HEK293 (cell line): ENCODE results near the gene TMCC1.
"Not testable (repeated sequence)": the region's sequence is repeated elsewhere in the genome, so short reads cannot be mapped to it uniquely, and the experiment has no call there.

ENCODE experiments used
- CTCF ChIA-PET: fragments of 350-600 bp; formaldehyde crosslinking; extraction: SDS; loops from one replicate; lab custom pipeline; 2021; ENCODE audit warnings: antibody characterized with exemption; lab: Yijun Ruan, JAX
- POLR2A ChIA-PET: fragments of 300-600 bp; formaldehyde crosslinking; extraction: SDS; loops from one replicate; lab custom pipeline; 2020; ENCODE audit warnings: antibody characterized with exemption, inconsistent platforms; lab: Yijun Ruan, JAX
- H3K27ac ChIP-seq: fragments of 200-500 bp; sonication (Bioruptor generic); 2 replicates; pipeline ENCODE4 v1.5.1; 2014; ENCODE audit warnings: low read depth, low read length, control low read depth, inconsistent platforms; ENCODE audit errors: extremely low read depth
- H3K36me3 ChIP-seq, 2 experiments: fragments of 200-500 bp in 1 of 2; sonication (Bioruptor generic) in 1 of 2; 1 replicate in 1 of 2; 2 replicates in 1 of 2; pipeline ENCODE4 v1.5.1; 2014 to 2017; ENCODE audit warnings: inconsistent platforms in 2 of 2, low read length in 2 of 2; ENCODE audit not compliant: control insufficient read depth in 2 of 2, insufficient read depth in 1 of 2
- H3K4me1 ChIP-seq: fragments of 200-500 bp; sonication (Bioruptor generic); 2 replicates; pipeline ENCODE4 v1.5.1; 2014; ENCODE audit warnings: mild to moderate bottlenecking, low read length, inconsistent platforms; ENCODE audit not compliant: control insufficient read depth, insufficient read depth
- H3K4me3 ChIP-seq: 2 replicates; pipeline ENCODE4 v1.5.1; 2011; ENCODE audit warnings: low read depth, mild to moderate bottlenecking, control low read depth, low read length, moderate library complexity
- H3K9me3 ChIP-seq: fragments of 200-500 bp; sonication (Bioruptor generic); 2 replicates; pipeline ENCODE4 v1.5.1; 2014; ENCODE audit warnings: low read depth, low read length, inconsistent platforms; ENCODE audit not compliant: control insufficient read depth, insufficient read depth
- CTCF ChIP-seq: fragments of 450-650 bp; formaldehyde crosslinking; IDR thresholded peaks from 2 replicates; pipeline ENCODE4 v1.5.1; 2016; ENCODE audit warnings: missing biosample characterization, missing genetic modification characterization
- KLF9 ChIP-seq: fragments of 450-650 bp; formaldehyde crosslinking; IDR thresholded peaks from 2 replicates; pipeline ENCODE4 v1.5.1; 2016; ENCODE audit warnings: missing biosample characterization, missing genetic modification characterization, low read depth
- MYNN ChIP-seq: fragments of 450-650 bp; formaldehyde crosslinking; IDR thresholded peaks from 2 replicates; pipeline ENCODE4 v1.5.1; 2016; ENCODE audit warnings: missing biosample characterization, missing genetic modification characterization, borderline replicate concordance
- REPIN1 ChIP-seq: fragments of 450-650 bp; formaldehyde crosslinking; IDR thresholded peaks from 2 replicates; pipeline ENCODE4 v1.5.1; 2017; ENCODE audit warnings: missing biosample characterization, missing genetic modification characterization, low read depth
- SCRT2 ChIP-seq: fragments of 450-650 bp; formaldehyde crosslinking; IDR thresholded peaks from 2 replicates; pipeline ENCODE4 v1.5.1; 2016; ENCODE audit warnings: missing biosample characterization, missing genetic modification characterization
- ZBTB20 ChIP-seq: fragments of 450-650 bp; formaldehyde crosslinking; IDR thresholded peaks from 2 replicates; pipeline ENCODE4 v1.5.1; 2016; ENCODE audit warnings: missing biosample characterization, missing genetic modification characterization
- ZBTB21 ChIP-seq: fragments of 450-650 bp; formaldehyde crosslinking; IDR thresholded peaks from 2 replicates; pipeline ENCODE4 v1.5.1; 2017; ENCODE audit warnings: missing biosample characterization, missing genetic modification characterization
- ZBTB44 ChIP-seq: fragments of 450-650 bp; IDR thresholded peaks from 2 replicates; pipeline ENCODE4 v1.5.1; 2018; ENCODE audit warnings: missing biosample characterization, mild to moderate bottlenecking, missing genetic modification characterization
- ZBTB48 ChIP-seq: fragments of 450-650 bp; formaldehyde crosslinking; IDR thresholded peaks from 2 replicates; pipeline ENCODE4 v1.5.1; 2016; ENCODE audit warnings: missing biosample characterization, missing genetic modification characterization
- ZBTB7A ChIP-seq: fragments of 450-650 bp; formaldehyde crosslinking; IDR thresholded peaks from 2 replicates; pipeline ENCODE4 v1.5.1; 2016; ENCODE audit warnings: low read depth, missing biosample characterization, missing genetic modification characterization
- ZEB2 ChIP-seq: fragments of 450-650 bp; formaldehyde crosslinking; IDR thresholded peaks from 2 replicates; pipeline ENCODE4 v1.5.1; 2016; ENCODE audit warnings: missing biosample characterization, missing genetic modification characterization
- ZNF121 ChIP-seq: fragments of 450-650 bp; formaldehyde crosslinking; IDR thresholded peaks from 2 replicates; pipeline ENCODE4 v1.5.1; 2016; ENCODE audit warnings: missing biosample characterization, missing genetic modification characterization
- ZNF214 ChIP-seq: fragments of 450-650 bp; formaldehyde crosslinking; IDR thresholded peaks from 2 replicates; pipeline ENCODE4 v1.5.1; 2017; ENCODE audit warnings: missing biosample characterization, mild to moderate bottlenecking, missing genetic modification characterization, borderline replicate concordance
- ZNF223 ChIP-seq: fragments of 450-650 bp; formaldehyde crosslinking; IDR thresholded peaks from 2 replicates; pipeline ENCODE4 v1.5.1; 2016; ENCODE audit warnings: missing biosample characterization, missing genetic modification characterization
- ZNF239 ChIP-seq: fragments of 450-650 bp; formaldehyde crosslinking; IDR thresholded peaks from 2 replicates; pipeline ENCODE4 v1.5.1; 2016; ENCODE audit warnings: missing biosample characterization, missing genetic modification characterization
- ZNF26 ChIP-seq: fragments of 450-650 bp; formaldehyde crosslinking; IDR thresholded peaks from 2 replicates; pipeline ENCODE4 v1.5.1; 2016; ENCODE audit warnings: missing biosample characterization, missing genetic modification characterization
- ZNF354C ChIP-seq: fragments of 450-650 bp; formaldehyde crosslinking; IDR thresholded peaks from 2 replicates; pipeline ENCODE4 v1.5.1; 2016; ENCODE audit warnings: missing biosample characterization, missing genetic modification characterization, low read depth, borderline replicate concordance
- ZNF544 ChIP-seq: fragments of 450-650 bp; formaldehyde crosslinking; IDR thresholded peaks from 2 replicates; pipeline ENCODE4 v1.5.0; 2017; ENCODE audit warnings: missing biosample characterization, missing genetic modification characterization
- ZNF654 ChIP-seq: fragments of 450-650 bp; formaldehyde crosslinking; IDR thresholded peaks from 2 replicates; pipeline ENCODE4 v1.5.1; 2016; ENCODE audit warnings: low read depth, missing biosample characterization, missing genetic modification characterization
- TF ChIP-seq, protein P1 (sequence below): fragments of 450-650 bp; formaldehyde crosslinking; IDR thresholded peaks from 2 replicates; pipeline ENCODE4 v1.5.1; 2016; ENCODE audit warnings: missing biosample characterization, missing genetic modification characterization
- TF ChIP-seq, protein P2 (sequence below): fragments of 450-650 bp; formaldehyde crosslinking; IDR thresholded peaks from 2 replicates; pipeline ENCODE4 v1.5.1; 2017; ENCODE audit warnings: missing biosample characterization, missing genetic modification characterization

Gene TMCC1

DNA sequence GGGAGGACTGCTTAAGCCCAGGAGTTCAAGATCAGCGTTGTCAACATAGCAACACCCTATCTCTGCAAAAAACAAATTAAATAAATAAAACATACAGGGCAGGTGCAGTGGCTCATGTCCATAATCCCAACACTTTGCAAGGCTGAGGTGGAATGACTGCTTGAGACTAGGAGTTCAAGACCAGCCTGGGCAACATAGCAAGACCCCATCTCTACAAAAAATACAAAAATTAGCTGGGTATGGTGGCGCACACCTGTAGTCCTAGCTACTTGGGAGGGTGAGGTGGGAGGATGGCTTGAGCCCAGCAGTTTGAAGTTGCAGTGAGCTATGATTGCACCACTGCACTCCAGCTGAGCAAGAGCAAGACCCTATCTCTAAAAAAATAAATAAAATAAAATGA is 19.0 kb downstream of the TMCC1 start:
- POLR2A ChIA-PET, CTCF ChIA-PET, H3K27ac ChIP-seq, H3K4me3 ChIP-seq, H3K4me1 ChIP-seq, H3K9me3 ChIP-seq: not testable (repeated sequence)
- H3K36me3 ChIP-seq = peaks cover 8 to 48% of the 10 kb centered on the region in 2 experiments; a peak in 2 of 3 replicates
- peak; percentile 62; the same call in 1 of the 2 replicates for TF ChIP-seq ZNF121 (tag by site-specific recombination)

- Histone ChIP-seq H3K36me3 (peaks cover 3 to 27% of the 10 kb centered on the region in 2 experiments; a peak in 2 of 3 replicates), H3K27ac (no peak overlapping the region), H3K9me3 (no peaks in the 10 kb centered on the region), H3K4me1 (no peaks in the 10 kb centered on the region), H3K4me3 (no peak overlapping the region)
- CTCF ChIA-PET = interaction anchor here (1.1 kb wide), 1 partner anchor 16 kb away, joined by 3 read pairs; no protein-coding TSS in a partner anchor
- TF ChIP-seq, protein P1, sequence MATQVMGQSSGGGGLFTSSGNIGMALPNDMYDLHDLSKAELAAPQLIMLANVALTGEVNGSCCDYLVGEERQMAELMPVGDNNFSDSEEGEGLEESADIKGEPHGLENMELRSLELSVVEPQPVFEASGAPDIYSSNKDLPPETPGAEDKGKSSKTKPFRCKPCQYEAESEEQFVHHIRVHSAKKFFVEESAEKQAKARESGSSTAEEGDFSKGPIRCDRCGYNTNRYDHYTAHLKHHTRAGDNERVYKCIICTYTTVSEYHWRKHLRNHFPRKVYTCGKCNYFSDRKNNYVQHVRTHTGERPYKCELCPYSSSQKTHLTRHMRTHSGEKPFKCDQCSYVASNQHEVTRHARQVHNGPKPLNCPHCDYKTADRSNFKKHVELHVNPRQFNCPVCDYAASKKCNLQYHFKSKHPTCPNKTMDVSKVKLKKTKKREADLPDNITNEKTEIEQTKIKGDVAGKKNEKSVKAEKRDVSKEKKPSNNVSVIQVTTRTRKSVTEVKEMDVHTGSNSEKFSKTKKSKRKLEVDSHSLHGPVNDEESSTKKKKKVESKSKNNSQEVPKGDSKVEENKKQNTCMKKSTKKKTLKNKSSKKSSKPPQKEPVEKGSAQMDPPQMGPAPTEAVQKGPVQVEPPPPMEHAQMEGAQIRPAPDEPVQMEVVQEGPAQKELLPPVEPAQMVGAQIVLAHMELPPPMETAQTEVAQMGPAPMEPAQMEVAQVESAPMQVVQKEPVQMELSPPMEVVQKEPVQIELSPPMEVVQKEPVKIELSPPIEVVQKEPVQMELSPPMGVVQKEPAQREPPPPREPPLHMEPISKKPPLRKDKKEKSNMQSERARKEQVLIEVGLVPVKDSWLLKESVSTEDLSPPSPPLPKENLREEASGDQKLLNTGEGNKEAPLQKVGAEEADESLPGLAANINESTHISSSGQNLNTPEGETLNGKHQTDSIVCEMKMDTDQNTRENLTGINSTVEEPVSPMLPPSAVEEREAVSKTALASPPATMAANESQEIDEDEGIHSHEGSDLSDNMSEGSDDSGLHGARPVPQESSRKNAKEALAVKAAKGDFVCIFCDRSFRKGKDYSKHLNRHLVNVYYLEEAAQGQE (tag by site-specific recombination) = no peak
- TF ChIP-seq ZNF654 (tag by site-specific recombination) (no peak), CTCF (tag by site-specific recombination) (no peak), ZNF239 (no peak), ZBTB44 (tag by site-specific recombination) (no peak), SCRT2 (tag by site-specific recombination) (no peak), ZNF223 (no peak)
- TF ChIP-seq, protein P2, sequence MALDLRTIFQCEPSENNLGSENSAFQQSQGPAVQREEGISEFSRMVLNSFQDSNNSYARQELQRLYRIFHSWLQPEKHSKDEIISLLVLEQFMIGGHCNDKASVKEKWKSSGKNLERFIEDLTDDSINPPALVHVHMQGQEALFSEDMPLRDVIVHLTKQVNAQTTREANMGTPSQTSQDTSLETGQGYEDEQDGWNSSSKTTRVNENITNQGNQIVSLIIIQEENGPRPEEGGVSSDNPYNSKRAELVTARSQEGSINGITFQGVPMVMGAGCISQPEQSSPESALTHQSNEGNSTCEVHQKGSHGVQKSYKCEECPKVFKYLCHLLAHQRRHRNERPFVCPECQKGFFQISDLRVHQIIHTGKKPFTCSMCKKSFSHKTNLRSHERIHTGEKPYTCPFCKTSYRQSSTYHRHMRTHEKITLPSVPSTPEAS = no peak
- POLR2A ChIA-PET = no interaction called here
Observed at GRCh38 chr3:129868912-129869311, 24.6 kb downstream of the TMCC1 start.

DNA sequence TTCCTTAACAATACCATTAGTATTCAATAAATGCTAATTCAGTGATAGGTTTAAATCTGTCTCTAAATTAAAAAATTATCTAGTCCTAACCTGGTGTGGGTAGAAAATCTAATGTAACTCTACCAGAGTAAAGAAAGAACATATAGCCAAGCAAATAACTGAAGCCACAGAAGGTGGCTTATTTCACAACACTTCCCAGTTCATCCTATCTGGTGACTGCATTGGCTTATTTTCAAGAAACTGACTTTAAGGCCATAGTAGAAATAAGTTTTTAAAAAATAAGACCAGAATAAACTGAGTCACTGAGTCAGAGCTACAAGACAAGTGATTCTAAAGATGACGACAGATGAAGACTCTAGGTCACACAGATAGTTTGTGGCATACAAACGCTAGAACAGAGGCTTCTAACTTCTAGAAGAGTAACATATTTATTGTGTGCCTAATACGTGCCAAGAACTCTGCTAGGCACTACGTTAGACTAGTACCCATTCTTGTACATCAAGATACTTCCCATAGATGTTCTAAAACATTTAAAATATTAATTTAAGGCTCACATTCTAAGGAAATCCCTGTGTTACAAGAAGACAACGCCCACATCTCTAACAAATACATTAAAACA is 25.9 kb downstream of the TMCC1 start:
- Histone ChIP-seq H3K36me3 (peaks cover 0 to 18% of the 10 kb centered on the region in 2 experiments; a peak in 2 of 3 replicates), H3K27ac (no peak overlapping the region), H3K4me1 (no peaks in the 10 kb centered on the region), H3K4me3 (no peak overlapping the region), H3K9me3 (no peaks in the 10 kb centered on the region)
- CTCF ChIA-PET = no interaction called here
- POLR2A ChIA-PET = interaction anchor here (0.7 kb wide), 1 partner anchor 926 kb away, joined by 4 read pairs; no protein-coding TSS in a partner anchor
- TF ChIP-seq REPIN1 (tag by site-specific recombination) = no peak
- TF ChIP-seq ZBTB21 (tag by site-specific recombination) = no peak
- TF ChIP-seq ZBTB48 (tag by site-specific recombination) = no peak
- no peak for TF ChIP-seq ZNF214
- no peak for TF ChIP-seq ZNF544 (tag by site-specific recombination)
- TF ChIP-seq ZNF26 (tag by site-specific recombination) = no peak
- no peak for TF ChIP-seq ZEB2 (tag by site-specific recombination)
- TF ChIP-seq ZBTB7A (tag by site-specific recombination) = no peak
- no peak for TF ChIP-seq ZNF239
- no peak for TF ChIP-seq MYNN
- TF ChIP-seq ZBTB20 (tag by site-specific recombination) = no peak
- no peak for TF ChIP-seq KLF9 (tag by site-specific recombination)
- no peak for TF ChIP-seq ZNF354C (tag by site-specific recombination)
